Fibroblast of mammary gland (primary cell): Measurements from ENCODE around the gene BRD3OS.

ENCODE experiments used
- DNase-seq: peaks from one replicate; pipeline ENCODE4 v3.0.0-alpha.2; 2010; ENCODE audit warnings: low read depth
- H3K4me3 ChIP-seq: 2 replicates; pipeline ENCODE4 v1.5.1; 2011; ENCODE audit warnings: low read depth, mild to moderate bottlenecking, low read length, moderate library complexity; ENCODE audit not compliant: control insufficient read depth
- TF ChIP-seq, protein P1 (sequence below): conservative IDR thresholded peaks from 2 replicates; pipeline ENCODE4 v1.5.1; 2011; ENCODE audit warnings: low read depth, low read length, inconsistent platforms; ENCODE audit not compliant: control insufficient read depth, insufficient read depth

Gene BRD3OS

DNA sequence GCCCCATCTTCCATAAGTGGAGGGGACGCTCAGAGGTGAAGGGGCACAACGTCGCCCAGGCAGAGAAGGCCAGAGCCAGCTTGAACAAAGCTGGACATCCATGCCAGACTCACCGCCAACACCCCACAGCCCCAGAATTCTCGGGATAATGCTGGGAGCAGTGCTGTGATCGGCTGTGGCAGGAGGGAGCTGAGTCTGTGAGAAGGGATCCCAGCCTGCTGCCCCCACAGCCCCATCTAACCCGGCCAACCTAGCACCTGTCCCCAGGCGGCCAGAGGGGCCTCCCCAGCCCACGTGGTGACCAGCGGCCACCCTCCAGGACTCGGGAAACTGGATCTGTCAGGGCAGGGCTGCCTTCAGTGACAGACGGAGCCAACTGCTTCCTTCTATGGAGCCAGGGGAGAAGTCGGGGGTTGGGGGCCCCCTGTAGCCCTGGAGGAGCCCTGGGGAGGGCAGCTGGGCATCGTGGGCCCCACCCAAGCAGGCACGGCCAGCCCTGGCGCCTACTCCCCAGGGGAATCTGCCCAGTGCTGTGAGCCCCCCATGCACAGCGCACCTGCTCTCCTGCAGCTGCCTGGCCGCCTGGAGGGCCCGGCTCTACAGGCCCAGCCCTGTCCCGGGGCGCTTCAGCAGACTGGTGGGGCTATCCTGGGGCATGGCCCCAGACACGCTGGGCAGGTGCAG lies 36.5 kb downstream of the BRD3OS start:
- TF ChIP-seq, protein P1, sequence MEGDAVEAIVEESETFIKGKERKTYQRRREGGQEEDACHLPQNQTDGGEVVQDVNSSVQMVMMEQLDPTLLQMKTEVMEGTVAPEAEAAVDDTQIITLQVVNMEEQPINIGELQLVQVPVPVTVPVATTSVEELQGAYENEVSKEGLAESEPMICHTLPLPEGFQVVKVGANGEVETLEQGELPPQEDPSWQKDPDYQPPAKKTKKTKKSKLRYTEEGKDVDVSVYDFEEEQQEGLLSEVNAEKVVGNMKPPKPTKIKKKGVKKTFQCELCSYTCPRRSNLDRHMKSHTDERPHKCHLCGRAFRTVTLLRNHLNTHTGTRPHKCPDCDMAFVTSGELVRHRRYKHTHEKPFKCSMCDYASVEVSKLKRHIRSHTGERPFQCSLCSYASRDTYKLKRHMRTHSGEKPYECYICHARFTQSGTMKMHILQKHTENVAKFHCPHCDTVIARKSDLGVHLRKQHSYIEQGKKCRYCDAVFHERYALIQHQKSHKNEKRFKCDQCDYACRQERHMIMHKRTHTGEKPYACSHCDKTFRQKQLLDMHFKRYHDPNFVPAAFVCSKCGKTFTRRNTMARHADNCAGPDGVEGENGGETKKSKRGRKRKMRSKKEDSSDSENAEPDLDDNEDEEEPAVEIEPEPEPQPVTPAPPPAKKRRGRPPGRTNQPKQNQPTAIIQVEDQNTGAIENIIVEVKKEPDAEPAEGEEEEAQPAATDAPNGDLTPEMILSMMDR, result no peak

DNA sequence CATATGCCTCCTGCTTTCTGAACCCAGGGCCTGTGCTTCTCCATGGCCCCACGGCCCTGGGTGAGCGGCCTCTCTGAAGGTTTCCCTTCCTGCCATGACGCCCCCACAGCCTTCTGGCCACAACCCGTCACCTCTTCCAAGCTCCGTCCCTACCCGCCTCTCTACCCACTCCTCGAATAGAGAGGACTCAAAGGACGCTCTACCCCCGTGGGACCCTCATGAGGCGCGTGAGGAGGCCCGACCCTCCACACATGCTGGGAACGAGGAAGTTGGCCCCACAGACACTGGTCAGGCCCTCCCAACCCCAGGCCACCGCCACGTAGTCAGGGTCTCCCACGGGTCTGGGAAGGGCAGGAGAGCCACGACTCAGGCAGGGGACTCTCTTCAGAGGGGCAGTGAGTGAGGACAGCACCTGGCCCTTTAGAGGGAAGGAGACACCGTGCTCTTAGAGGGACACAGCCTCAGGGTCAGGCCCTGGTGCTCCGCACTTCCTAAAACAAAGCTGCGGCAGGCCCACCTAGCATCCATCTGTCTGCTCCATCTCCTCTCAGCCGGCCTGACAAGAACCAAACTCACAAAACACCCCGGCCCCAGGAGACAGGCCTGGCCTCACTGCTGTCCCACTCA lies 37.3 kb downstream of the BRD3OS start:
- TF ChIP-seq, protein P1, result no peak
- no peak for DNase-seq
- H3K4me3 ChIP-seq, result no peak overlapping the region

More for the DNA sequence above, 36.5 kb downstream of the BRD3OS start:
- no peak for DNase-seq
- no peak overlapping the region for H3K4me3 ChIP-seq

DNA sequence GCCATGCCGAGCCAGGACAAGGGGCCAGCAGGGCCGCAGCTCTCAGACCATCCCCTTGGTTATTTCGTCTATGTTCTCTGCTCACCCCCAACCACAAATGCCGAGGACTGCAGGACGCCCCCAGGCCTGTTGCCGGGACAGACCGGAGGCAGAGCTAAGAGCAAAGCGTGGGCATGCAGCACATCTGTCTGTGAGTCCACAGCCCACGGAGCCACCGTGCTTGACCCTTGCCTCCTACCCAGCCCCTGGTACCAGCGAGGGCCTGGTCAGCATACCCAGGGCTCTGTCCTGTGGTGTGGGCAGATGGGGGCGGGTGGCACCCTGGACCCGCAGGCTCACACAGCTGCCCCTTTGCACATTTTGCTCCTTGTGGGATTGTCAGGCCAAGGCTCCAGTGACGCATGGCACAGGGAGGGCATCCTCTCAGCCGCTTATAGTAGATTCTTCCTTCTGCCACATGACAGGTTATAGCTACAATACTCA lies 37.8 kb downstream of the BRD3OS start:
- no peak for DNase-seq
- TF ChIP-seq, protein P1, result no peak
- no peak overlapping the region for H3K4me3 ChIP-seq

DNA sequence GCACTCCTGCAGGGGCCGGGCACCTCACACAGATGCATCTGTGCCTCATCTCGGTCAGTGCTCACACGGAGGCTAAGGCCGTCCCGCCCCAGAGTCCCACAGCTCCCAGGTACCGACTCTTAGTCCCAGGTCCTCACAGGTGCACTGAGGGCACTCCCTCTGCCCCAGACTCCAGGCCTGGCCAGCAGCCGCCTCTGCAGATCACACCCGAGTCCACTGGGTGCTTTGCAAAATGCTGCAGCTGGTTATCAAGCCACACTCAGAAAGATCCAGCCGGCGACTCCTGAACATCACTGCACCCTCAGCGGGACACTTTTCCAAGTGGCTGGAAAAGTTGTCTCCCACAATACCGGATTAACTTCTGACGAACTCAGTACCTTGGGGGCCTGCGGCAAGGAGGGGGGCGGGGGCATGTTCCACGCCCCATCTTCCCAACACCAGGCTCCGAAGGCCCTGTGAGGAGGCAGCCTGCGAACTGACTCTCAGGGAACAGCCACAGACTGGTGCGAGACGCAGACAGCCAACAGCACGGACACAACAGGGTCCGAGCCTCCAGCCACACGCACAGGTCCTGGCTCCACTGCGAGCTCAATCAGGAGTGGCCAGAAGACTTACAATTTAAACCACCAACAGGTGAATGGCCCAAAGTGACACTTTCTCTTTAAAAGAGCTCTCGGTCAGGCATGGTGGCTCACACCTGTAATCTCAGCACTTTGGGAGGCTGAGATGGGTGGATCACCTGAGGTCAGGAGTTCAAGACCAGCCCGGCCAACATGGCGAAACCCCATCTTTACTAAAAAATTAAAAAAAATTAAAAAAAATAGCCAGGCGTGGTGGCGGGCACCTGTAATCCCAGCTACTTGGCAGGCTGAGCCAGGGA lies 38.5 kb downstream of the BRD3OS start:
- no peak for DNase-seq
- H3K4me3 ChIP-seq, result no peak overlapping the region
- TF ChIP-seq, protein P1, result no peak

DNA sequence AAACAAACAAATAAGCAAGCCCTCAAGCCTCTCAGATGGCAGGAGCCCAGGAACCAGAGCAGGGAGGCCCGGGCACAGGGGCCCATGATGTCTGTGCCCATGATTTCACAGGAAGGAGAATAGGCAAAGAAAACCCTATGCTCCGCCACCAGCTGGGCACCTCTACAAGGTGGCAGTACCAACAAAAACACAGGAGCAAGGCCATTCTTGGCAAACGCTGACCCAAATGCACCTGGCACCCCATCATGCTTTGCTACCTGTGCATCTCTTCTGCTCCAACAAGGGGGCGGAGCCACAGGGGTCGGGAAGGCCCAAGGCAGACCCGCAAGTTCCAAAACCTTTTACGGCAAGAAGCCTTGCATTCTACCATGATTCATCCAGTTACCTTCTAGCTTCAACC lies 39.4 kb downstream of the BRD3OS start:
- no peak for DNase-seq
- no peak overlapping the region for H3K4me3 ChIP-seq
- TF ChIP-seq, protein P1, result no peak

DNA sequence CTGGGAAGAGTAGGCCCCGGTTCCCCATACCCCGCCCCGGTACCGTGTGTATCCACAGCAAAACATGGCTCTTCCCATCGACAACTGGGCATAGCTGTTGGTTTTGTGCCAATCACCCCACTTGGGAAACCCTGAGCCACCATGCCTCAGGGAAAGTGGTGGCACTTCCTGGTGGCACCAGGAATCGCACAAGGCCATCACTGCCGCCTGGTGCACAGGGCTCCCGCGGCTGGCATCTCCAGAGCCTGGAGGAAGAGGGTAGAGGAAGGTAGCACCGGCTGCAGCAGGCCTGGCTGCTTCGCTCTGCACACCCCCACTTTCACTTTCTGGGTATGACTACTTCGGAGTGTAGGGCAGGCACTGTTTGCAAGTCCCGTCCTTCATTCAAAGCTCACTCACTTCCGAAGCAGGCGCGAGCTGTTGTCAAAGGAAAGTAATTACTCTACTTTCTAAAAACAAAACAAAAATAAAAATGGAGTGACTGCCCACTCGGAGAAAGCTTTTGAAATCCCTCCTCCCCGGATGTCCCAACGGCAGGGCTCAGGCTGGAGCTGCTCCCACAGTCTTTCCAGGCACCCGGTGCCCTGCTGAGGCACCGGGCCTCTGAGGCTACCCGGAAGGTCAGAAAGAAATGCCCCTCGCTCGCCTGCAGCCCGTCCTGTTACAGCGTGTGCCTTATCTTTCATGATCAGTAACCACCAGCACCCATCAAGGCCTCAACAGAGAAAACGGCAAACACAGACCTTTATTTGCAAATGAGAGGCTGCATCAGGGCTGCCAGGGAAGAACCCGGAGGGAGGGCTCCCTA lies 40.5 kb downstream of the BRD3OS start:
- peak; percentile 64 for DNase-seq
- TF ChIP-seq, protein P1, result no peak
- peak overlapping the region; percentile 77 for H3K4me3 ChIP-seq
